Subcutaneous abdominal adipose tissue (tissue), 5 donors: ENCODE measurements around the gene HELQ.

Experiments used
- H3K27ac ChIP-seq: one replicate; pipeline ENCODE4 v1.7.0; 2013; ENCODE audit warnings: low read depth, mild to moderate bottlenecking, inconsistent platforms, low read length, moderate library complexity
- H3K27me3 ChIP-seq, 5 donors: one replicate each; pipeline ENCODE4 v1.7.0; 2013; ENCODE audit warnings: low read length in 5 of 5, inconsistent platforms in 1 of 5; ENCODE audit not compliant: control insufficient read depth in 5 of 5, insufficient read depth in 4 of 5
- H3K36me3 ChIP-seq, 5 donors: one replicate each; pipeline ENCODE4 v1.7.0; 2013; ENCODE audit warnings: low read length in 5 of 5; ENCODE audit not compliant: control insufficient read depth in 5 of 5, insufficient read depth in 5 of 5
- H3K4me1 ChIP-seq, 5 donors: one replicate each; pipeline ENCODE4 v1.7.0; 2013; ENCODE audit warnings: low read length in 5 of 5, mild to moderate bottlenecking in 3 of 5, moderate library complexity in 1 of 5; ENCODE audit not compliant: control insufficient read depth in 5 of 5, insufficient read depth in 5 of 5
- H3K4me3 ChIP-seq, 5 donors: one replicate each; pipeline ENCODE4 v1.7.0; 2013; ENCODE audit warnings: low read length in 5 of 5, low read depth in 1 of 5
- H3K9ac ChIP-seq, 5 donors: one replicate each; pipeline ENCODE4 v1.7.0; 2013; ENCODE audit warnings: low read length in 5 of 5, mild to moderate bottlenecking in 4 of 5, moderate library complexity in 3 of 5
- H3K9me3 ChIP-seq, 5 donors: one replicate each; pipeline ENCODE4 v1.7.0; 2013; ENCODE audit warnings: low read length in 5 of 5; ENCODE audit not compliant: control insufficient read depth in 5 of 5
- donor health status: healthy.
- donor health status: healthy.
- donor health status: healthy.
- donor health status: healthy.
- donor health status: healthy.

Gene HELQ

GRCh38 chr4:83378419-83378818, 77.2 kb downstream of the HELQ start:
- Histone ChIP-seq H3K4me1 (no peaks in the 10 kb centered on the region), H3K27ac (no peak overlapping the region), H3K9me3 (peaks cover 0 to 6% (median 0%) of the 10 kb centered on the region in 5 donors), H3K36me3 (no peaks in the 10 kb centered on the region), H3K9ac (no peak overlapping the region), H3K4me3 (no peak overlapping the region), H3K27me3 (no peaks in the 10 kb centered on the region)

- Histone ChIP-seq H3K27me3 (no peaks in the 10 kb centered on the region), H3K9me3 (peaks cover 0 to 2% (median 0%) of the 10 kb centered on the region in 5 donors), H3K36me3 (no peaks in the 10 kb centered on the region), H3K9ac (no peak overlapping the region), H3K27ac (no peak overlapping the region), H3K4me3 (no peak overlapping the region), H3K4me1 (peaks cover 0 to 10% (median 0%) of the 10 kb centered on the region in 5 donors)
Observed at GRCh38 chr4:83372931-83373330, 82.7 kb downstream of the HELQ start.

DNA sequence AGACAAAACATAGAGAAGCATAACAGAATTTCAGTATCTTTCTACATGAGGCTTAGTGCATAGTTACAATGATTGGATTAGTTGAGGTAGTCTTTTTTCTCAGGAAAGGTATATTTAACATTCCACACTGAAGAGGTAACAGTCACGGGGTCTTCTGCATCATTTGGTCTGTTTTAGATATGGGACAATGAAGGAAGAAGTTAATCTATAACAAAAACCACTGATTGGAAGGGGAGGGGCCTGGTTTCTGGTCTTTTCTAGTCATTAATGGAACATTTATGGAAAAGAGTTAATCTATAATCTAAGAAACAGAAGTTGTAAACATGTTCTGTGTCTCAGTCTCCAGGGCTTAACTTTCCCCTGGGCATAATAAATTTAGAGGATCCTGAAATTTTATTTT, 83.7 kb downstream of the HELQ start:
- H3K9ac ChIP-seq = no peak overlapping the region
- H3K36me3 ChIP-seq = no peaks in the 10 kb centered on the region
- H3K4me3 ChIP-seq = no peak overlapping the region
- peaks cover 0 to 10% (median 0%) of the 10 kb centered on the region in 5 donors for H3K4me1 ChIP-seq
- no peak overlapping the region for H3K27ac ChIP-seq
- no peaks in the 10 kb centered on the region for H3K9me3 ChIP-seq
- no peaks in the 10 kb centered on the region for H3K27me3 ChIP-seq

- no peak overlapping the region for H3K27ac ChIP-seq
Observed at GRCh38 chr4:83371235-83371634, 84.4 kb downstream of the HELQ start.

DNA sequence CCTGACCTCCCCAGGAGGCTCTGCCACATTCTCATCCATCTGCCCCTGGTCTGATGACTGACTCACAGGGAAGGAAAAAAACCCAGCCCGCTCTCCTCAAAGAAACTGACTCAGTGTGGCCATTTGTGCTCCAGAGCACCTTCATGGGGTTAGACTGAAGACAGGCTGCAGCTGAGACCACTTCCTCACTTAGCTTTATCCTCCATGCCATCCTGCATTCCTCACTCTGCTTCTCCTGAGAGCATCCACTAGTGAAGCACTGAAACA, 85.0 kb downstream of the HELQ start:
- H3K27ac ChIP-seq = no peak overlapping the region
- no peaks in the 10 kb centered on the region for H3K36me3 ChIP-seq
- no peaks in the 10 kb centered on the region for H3K27me3 ChIP-seq
- H3K4me3 ChIP-seq = no peak overlapping the region
- peaks cover 0 to 10% (median 0%) of the 10 kb centered on the region in 5 donors for H3K4me1 ChIP-seq
- H3K9me3 ChIP-seq = no peaks in the 10 kb centered on the region
- no peak overlapping the region for H3K9ac ChIP-seq

More at GRCh38 chr4:83371235-83371634, 84.4 kb downstream of the HELQ start:
- no peak overlapping the region for H3K9ac ChIP-seq
- no peaks in the 10 kb centered on the region for H3K27me3 ChIP-seq
- H3K4me3 ChIP-seq = no peak overlapping the region
- no peaks in the 10 kb centered on the region for H3K9me3 ChIP-seq
- peaks cover 0 to 10% (median 0%) of the 10 kb centered on the region in 5 donors for H3K4me1 ChIP-seq
- no peaks in the 10 kb centered on the region for H3K36me3 ChIP-seq

GRCh38 chr4:83369831-83370639, 85.6 kb downstream of the HELQ start:
- H3K27me3 ChIP-seq = no peaks in the 10 kb centered on the region
- H3K27ac ChIP-seq = no peak overlapping the region
- no peaks in the 10 kb centered on the region for H3K9me3 ChIP-seq
- H3K36me3 ChIP-seq = no peaks in the 10 kb centered on the region
- no peak overlapping the region for H3K4me3 ChIP-seq
- H3K9ac ChIP-seq = no peak overlapping the region
- peaks cover 0 to 10% (median 0%) of the 10 kb centered on the region in 5 donors for H3K4me1 ChIP-seq

GRCh38 chr4:83364312-83364711, 91.3 kb downstream of the HELQ start:
- H3K9me3 ChIP-seq = no peaks in the 10 kb centered on the region
- no peak overlapping the region for H3K27ac ChIP-seq
- H3K4me1 ChIP-seq = no peaks in the 10 kb centered on the region
- H3K36me3 ChIP-seq = no peaks in the 10 kb centered on the region
- H3K4me3 ChIP-seq = no peak overlapping the region
- no peak overlapping the region for H3K9ac ChIP-seq
- no peaks in the 10 kb centered on the region for H3K27me3 ChIP-seq

GRCh38 chr4:83362492-83363329, 92.9 kb downstream of the HELQ start:
- H3K4me1 ChIP-seq = no peaks in the 10 kb centered on the region
- no peak overlapping the region for H3K9ac ChIP-seq
- H3K27ac ChIP-seq = no peak overlapping the region
- no peaks in the 10 kb centered on the region for H3K9me3 ChIP-seq
- no peak overlapping the region for H3K4me3 ChIP-seq
- H3K27me3 ChIP-seq = no peaks in the 10 kb centered on the region
- no peaks in the 10 kb centered on the region for H3K36me3 ChIP-seq

DNA sequence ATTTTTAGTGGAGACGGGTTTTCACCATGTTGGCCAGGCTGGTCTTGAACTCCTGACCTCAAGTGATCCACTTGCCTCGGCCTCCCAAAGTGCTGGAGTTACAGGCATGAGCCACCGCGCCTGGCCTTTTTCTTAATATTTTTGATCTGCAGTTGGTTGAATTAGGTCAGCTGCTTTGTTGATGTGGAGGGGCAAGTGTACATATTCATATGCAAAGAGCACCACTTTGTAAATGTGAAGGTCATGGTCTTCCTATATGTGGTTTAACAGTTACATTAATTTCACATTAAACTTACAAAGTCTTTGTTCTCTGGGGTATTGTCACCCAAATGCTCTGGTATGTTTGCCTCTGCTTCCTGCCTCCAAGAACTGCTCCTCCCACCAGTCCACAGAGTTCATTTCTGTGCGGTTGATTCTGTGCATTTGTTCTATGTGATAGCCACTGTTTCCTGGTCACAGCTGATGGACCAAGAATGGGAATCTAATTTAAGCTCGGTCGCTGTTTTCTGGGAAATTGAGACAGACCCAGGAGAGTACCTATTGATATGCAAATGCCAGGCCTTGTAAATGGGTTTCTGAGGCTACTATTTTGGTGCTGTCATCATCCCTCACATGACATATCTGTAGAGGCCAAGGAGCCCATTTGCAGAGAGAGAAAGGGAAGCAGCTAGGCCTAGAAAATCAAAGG, 94.1 kb downstream of the HELQ start:
- no peak overlapping the region for H3K9ac ChIP-seq
- H3K27me3 ChIP-seq = no peaks in the 10 kb centered on the region
- no peak overlapping the region for H3K27ac ChIP-seq
- H3K4me1 ChIP-seq = peaks cover 0 to 8% (median 0%) of the 10 kb centered on the region in 5 donors
- no peaks in the 10 kb centered on the region for H3K36me3 ChIP-seq
- no peaks in the 10 kb centered on the region for H3K9me3 ChIP-seq
- H3K4me3 ChIP-seq = no peak overlapping the region

DNA sequence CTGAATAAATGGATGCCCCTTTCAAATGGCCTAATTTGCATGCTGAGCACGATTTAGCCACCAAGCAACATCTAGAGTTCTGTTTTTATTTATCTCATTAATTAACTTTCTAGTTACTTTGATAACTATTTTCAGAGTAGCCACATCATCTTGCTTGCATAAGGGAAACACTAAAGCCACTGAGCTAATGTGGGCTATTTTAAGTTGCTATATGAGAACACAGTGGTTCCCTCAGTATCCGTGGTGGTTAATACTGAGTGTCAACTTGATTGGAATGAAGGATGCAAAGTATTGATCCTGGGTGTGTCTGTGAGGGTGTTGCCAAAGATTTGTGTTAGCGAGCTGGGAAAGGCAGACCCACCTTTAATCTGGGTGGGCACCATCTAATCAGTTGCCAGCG, 95.6 kb downstream of the HELQ start:
- Histone ChIP-seq H3K4me1 (peaks cover 0 to 8% (median 0%) of the 10 kb centered on the region in 5 donors), H3K9me3 (no peaks in the 10 kb centered on the region), H3K27me3 (no peaks in the 10 kb centered on the region), H3K36me3 (no peaks in the 10 kb centered on the region), H3K27ac (no peak overlapping the region), H3K4me3 (no peak overlapping the region), H3K9ac (no peak overlapping the region)
